PC-9 (cell line): ENCODE measurements around the gene DAPK1.

Experiments
- EZH2 ChIP-seq: fragments of 200-600 bp; sonication (generic); IDR thresholded peaks from 2 replicates; pipeline ENCODE4 v1.8.0; 2017; ENCODE audit warnings: antibody characterized with exemption, low read depth
- TF ChIP-seq, protein P1 (sequence below): fragments of 200-600 bp; sonication (generic); conservative IDR thresholded peaks from 2 replicates; pipeline ENCODE4 v1.6.1; 2017; ENCODE audit warnings: mixed run types, antibody characterized with exemption, mild to moderate bottlenecking, moderate library complexity

DNA sequence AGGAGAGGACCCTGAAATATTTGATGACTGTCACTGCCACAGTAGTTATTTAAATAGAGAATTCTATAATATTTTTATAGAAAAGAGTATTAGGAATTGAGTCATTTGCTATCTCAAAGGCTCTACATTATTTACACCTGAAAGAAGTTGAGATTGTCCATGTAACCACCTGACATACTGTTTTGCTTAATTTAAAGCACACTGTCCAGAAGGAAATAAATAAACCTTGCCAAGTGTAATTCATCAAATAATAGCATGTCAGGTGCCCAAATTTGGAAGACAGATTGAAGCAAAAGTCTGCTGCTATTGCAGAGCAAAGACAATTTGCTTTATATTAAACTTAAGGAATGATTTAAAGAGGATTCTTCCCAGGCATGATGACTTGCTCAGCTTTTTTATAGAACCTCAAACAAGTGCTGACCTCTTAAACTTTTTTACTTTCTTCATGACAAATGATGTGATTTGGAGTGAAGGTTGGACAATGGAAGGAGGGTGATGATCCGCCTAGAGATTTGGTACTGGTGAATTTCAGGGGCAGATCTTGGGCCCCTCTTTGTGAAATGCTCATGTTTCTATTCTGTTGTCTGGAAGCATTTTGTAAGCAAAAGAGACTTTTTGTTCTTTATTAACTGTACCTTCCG is 65.0 kb downstream of the DAPK1 start:
- TF ChIP-seq, protein P1, sequence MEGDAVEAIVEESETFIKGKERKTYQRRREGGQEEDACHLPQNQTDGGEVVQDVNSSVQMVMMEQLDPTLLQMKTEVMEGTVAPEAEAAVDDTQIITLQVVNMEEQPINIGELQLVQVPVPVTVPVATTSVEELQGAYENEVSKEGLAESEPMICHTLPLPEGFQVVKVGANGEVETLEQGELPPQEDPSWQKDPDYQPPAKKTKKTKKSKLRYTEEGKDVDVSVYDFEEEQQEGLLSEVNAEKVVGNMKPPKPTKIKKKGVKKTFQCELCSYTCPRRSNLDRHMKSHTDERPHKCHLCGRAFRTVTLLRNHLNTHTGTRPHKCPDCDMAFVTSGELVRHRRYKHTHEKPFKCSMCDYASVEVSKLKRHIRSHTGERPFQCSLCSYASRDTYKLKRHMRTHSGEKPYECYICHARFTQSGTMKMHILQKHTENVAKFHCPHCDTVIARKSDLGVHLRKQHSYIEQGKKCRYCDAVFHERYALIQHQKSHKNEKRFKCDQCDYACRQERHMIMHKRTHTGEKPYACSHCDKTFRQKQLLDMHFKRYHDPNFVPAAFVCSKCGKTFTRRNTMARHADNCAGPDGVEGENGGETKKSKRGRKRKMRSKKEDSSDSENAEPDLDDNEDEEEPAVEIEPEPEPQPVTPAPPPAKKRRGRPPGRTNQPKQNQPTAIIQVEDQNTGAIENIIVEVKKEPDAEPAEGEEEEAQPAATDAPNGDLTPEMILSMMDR = no peak
- no peak for TF ChIP-seq EZH2
